Spleen (tissue), 7 donors: ENCODE measurements around the gene PAX5.

Source experiments
- POLR2A ChIP-seq, 3 donors: fragments of 450-650 bp; IDR thresholded peaks; one replicate each; pipeline ENCODE4 v1.5.1; 2017; ENCODE audit warnings: antibody characterized with exemption in 3 of 3, mild to moderate bottlenecking in 1 of 3
- POLR2AphosphoS5 ChIP-seq, 3 donors: sonication (generic); formaldehyde crosslinking; IDR thresholded peaks; one replicate each; pipeline ENCODE4 v1.5.1; 2017; ENCODE audit warnings: antibody characterized with exemption in 3 of 3
- TF ChIP-seq, protein P1 (sequence below), 11 experiments: fragments of 200-600 bp in 7 of 11; fragments of 450-650 bp in 4 of 11; sonication (generic) in 4 of 11; IDR thresholded peaks in 8 of 11; conservative IDR thresholded peaks in 3 of 11; 1 replicate in 7 of 11; 2 replicates in 4 of 11; pipeline versions ENCODE4 v1.4.0 to v1.8.0; 2016 to 2021; ENCODE audit warnings: antibody characterized with exemption in 11 of 11, inconsistent platforms in 4 of 11, mild to moderate bottlenecking in 1 of 11
- donor health status: DM: no; HTN: no; CAD: no; lungs with moderate emphysema.
- donor health status: DM: no; HTN: no; CAD: no.
- donor health status: DM: no; HTN: no; CAD: no.

DNA sequence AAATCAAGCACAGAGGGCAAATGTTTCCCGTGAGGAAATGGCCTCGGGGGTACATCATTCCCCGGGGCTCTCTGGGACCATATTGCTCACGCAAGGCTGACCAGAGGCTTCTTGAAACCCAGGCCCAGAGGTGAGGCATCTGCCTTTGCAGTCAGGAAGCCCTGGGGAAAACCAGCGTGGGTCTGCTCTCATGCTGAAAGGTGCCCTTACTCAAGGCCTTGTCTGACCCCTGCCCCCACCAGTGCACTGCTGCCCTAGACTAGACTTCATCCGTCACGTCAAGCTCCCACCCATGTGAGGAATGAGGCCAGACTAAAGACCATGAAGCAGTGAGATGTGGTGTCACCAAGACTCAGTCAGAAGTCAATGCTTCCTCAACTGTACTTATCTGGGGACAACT lies 66.1 kb downstream of the PAX5 start:
- TF ChIP-seq POLR2A (IDR thresholded peaks at IDR 0.05) (no peak), POLR2AphosphoS5 (IDR thresholded peaks at IDR 0.05) (no peak)
- TF ChIP-seq, protein P1, sequence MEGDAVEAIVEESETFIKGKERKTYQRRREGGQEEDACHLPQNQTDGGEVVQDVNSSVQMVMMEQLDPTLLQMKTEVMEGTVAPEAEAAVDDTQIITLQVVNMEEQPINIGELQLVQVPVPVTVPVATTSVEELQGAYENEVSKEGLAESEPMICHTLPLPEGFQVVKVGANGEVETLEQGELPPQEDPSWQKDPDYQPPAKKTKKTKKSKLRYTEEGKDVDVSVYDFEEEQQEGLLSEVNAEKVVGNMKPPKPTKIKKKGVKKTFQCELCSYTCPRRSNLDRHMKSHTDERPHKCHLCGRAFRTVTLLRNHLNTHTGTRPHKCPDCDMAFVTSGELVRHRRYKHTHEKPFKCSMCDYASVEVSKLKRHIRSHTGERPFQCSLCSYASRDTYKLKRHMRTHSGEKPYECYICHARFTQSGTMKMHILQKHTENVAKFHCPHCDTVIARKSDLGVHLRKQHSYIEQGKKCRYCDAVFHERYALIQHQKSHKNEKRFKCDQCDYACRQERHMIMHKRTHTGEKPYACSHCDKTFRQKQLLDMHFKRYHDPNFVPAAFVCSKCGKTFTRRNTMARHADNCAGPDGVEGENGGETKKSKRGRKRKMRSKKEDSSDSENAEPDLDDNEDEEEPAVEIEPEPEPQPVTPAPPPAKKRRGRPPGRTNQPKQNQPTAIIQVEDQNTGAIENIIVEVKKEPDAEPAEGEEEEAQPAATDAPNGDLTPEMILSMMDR (IDR thresholded peaks at IDR 0.05 in 8 of 11, conservative IDR thresholded peaks at IDR 0.05 in 3 of 11), result no peak
